Hematopoietic multipotent progenitor cell treated with erythropoietin and hydrocortisone succinate and interleukin-3 and kit ligand, for 6 days (in vitro differentiated cells): Measurements from ENCODE around the gene ZGRF1.
"Not testable (repeated sequence)": the region's sequence is repeated elsewhere in the genome, so short reads cannot be mapped to it uniquely, and the experiment has no call there.

Source experiments
- DNase-seq: peaks from one replicate; pipeline ENCODE4 v3.0.0-alpha.2; 2015

The ZGRF1 gene

DNA sequence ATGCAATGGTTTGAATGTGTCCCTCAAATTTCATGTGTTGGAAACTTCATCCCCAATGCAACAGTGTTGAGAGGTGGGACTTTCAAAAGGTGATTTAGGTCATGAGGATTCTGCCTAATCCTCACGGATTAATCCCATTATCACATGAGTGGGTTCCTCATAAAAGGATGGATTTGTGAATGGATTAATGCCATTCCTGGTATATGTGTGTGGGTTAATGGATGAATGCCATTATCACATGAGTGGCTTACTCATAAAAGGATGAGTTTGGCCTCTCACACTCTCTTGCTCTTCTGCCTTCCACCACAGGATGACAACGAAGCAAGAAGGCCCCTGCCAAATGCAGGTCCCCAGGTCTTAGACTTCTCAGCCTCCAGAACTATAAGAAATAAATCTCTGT is 90.2 kb downstream of the ZGRF1 start:
- no peak for DNase-seq

DNA sequence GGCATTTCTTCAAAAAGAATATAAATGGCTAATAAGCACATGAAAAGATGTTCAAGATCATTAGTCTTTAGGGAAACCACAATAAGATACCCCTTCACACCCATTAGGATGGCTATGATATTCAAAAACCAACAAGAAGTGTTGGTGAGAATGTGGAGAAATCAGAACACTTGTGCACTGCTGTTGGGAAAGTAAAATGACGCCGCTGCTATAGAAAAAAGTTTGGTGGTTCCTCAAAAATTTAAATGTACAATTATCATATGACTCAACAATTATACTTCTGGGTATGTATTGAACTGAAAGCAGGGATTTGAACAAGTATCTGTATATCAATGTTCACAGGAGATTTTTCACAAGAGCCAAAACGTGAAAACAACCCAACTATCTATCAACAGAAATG is 91.4 kb downstream of the ZGRF1 start:
- no peak for DNase-seq

- DNase-seq = no peak
Measured at GRCh38 chr4:112540695-112541094, 96.0 kb downstream of the ZGRF1 start.

- no peak for DNase-seq
Measured at GRCh38 chr4:112536123-112536522, 100.6 kb downstream of the ZGRF1 start.

- DNase-seq = no peak
Measured at GRCh38 chr4:112532267-112532666, 104.4 kb downstream of the ZGRF1 start.

DNA sequence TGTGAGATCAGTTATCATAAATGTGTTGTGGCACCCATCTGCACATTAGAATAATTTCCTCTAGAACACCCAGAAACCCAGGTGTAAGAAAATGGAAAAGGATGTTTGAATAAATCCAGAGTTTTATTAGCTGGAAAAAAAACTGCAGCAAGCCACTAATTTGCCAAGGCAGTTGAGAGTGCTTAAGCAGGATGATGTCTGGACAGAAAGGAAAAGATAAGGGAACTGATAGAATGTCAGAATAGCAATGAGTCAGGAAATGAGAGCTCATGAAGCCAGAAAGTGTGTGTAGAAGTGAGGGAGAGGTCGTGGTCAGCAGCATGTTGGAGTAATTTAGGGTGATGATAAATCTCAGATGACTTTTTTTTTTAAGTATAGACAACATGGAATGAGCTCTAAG is 105.6 kb downstream of the ZGRF1 start:
- DNase-seq = no peak

DNA sequence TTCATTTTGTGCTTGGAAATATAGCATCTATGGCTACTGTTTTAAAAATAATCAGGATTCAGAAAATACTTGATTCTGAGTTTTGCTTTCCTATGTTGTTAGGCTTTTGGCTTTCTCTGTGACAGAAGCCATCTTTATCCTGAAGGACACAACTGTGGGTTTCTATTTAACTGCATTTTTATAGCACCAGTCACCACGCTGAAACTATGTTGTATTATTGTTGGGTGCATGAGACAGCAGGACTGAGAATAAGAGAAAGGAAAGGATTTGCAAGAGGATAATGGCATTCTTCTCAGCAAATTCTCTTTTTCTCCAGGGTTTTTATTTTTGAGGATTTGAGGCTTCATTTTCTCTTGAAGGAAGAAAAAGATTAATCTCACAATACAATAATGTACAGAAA is 110.6 kb downstream of the ZGRF1 start:
- no peak for DNase-seq

- DNase-seq = peak; percentile 71
Measured at GRCh38 chr4:112523764-112524505, 112.8 kb downstream of the ZGRF1 start.

GRCh38 chr4:112523008-112523721 is 113.5 kb downstream of the ZGRF1 start:
- peak; percentile 73 for DNase-seq

DNA sequence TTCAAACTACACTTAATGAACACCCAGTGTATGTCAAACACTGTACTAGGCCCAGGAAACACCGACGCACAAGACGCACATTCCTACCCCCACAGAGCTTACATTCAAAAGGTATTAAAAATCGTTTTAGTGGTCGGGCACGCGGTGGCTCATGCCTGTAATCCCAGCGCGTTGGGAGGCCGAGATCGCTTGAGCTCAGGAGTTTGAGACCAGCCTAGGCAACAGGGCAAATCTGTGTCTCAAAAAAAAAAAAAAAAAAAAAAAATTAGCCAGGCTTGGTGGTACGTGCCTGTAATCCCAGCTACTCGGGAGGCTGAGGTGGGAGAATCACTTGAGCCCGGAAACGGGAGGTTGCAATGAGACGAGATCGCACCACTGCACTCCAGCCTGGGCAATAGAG is 114.3 kb downstream of the ZGRF1 start:
- DNase-seq = not testable (repeated sequence)

DNA sequence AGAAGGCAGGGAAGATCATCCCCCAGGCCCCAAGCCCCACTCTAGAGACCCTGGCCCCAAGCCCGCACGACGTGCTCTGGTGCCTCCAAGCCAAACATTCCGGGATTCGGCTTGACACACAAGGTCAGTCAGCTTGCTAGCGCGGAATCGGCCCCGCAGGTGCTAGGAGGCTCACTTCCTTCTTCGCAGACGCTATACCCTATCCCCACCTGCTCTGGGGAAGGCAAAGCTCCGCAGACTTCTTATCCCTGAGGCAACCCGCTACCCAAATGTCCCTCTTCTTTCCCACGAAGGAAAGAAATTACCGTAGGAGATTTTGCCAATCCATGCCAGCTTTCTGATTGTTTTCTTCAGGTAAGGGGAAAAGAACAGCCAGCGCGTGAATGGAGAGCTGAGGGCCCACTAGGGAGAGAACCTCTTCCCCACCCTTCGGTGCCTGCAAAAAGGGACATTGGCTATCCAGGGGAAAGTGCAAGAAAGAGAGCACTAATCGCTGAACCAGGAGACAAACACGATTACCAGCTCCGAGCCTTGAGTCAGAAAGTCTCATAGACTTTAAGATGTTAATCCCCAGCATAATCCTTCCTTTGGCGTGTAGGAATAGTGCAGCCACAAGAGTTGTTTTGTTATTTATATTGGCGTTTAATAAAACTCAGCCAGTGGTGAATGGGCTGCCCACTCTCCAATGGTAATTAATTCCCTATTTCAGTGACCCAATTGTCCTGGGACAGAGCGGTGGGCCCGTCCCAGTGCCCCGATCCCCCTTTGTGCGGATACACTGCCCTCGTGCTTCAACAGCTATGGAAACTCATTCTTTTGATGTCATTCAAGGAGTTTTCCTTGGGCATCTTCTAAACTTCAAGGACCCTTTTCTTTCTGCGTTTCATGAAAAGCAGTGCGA is 115.3 kb downstream of the ZGRF1 start:
- DNase-seq = no peak

GRCh38 chr4:112520598-112521122 is 116.0 kb downstream of the ZGRF1 start:
- no peak for DNase-seq

GRCh38 chr4:112519689-112520597 is 116.8 kb downstream of the ZGRF1 start:
- DNase-seq = no peak

- no peak for DNase-seq
Measured at GRCh38 chr4:112518675-112519074, 118.0 kb downstream of the ZGRF1 start.

DNA sequence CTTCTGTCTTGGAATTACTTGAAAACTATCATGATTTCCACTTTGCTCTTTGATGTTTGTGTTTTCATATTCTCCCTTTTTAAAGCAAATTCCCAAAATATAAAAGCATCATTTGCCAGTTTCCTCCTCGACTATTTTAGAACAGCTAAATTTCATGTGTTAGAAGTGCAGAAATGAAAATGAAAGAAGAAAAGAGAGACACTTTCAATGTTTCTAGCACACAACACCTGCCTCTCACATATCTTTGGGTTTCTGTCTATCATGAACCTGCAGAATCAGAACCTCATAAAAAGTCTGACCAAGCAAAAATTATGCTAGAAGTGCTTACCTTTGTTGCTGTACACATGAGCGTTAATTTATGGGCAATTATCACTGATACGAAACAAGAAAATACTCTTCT is 118.8 kb downstream of the ZGRF1 start:
- no peak for DNase-seq

DNA sequence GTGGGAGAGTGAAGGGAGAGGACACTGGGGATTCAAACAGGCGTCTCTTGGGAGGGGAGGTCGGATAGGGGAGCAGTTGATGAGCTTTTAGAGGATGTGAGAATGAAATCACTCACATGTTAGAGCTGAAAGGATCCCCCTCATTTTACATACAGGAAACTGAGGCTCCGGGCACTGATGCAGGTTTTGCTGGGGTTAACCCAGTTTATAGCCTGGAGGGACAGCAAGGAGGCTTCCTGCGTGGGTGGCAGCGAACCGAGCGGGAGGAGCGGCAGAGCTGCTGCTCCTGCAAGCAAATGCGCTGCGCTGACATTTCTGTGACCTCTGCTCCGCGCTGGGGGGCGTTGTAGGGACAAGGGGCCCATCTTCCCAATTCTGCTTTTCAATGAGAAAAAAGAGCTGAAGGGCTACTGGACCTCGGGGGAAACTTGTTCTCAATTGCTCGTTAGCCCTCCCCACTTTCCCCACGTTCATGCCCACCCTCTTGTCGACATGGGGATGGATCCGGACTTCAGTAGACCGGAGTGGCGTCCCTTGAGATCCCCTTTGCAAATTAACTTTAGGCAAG is 119.6 kb downstream of the ZGRF1 start:
- no peak for DNase-seq

- no peak for DNase-seq
Measured at GRCh38 chr4:112516471-112517066, 120.1 kb downstream of the ZGRF1 start.

DNA sequence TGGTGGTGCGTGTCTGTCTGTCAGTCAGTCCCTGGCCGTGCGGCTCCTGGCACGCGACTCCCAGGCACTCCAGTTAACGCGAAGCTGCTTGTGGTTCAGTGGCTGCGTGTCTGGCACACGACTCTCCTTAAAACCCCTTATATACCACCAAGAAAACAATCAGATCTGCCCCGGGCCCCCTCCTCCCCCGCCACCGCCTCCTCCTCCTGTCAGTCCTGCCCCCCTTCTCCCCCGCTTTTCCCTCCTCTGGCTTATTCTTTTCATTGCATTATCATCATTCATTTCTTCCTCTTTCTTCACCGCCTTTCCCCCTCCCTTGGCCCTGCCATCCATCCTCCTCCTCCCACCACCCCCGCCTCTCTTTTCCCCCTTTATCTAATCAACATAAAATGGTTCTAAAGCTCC is 120.6 kb downstream of the ZGRF1 start, which contains the start of gene NEUROG2:
Gene NEUROG2, minus strand, starts transcription at position 115 of the 405 bp plus-strand sequence. CDS start 705 bp downstream, outside the sequence.
- no peak for DNase-seq

DNA sequence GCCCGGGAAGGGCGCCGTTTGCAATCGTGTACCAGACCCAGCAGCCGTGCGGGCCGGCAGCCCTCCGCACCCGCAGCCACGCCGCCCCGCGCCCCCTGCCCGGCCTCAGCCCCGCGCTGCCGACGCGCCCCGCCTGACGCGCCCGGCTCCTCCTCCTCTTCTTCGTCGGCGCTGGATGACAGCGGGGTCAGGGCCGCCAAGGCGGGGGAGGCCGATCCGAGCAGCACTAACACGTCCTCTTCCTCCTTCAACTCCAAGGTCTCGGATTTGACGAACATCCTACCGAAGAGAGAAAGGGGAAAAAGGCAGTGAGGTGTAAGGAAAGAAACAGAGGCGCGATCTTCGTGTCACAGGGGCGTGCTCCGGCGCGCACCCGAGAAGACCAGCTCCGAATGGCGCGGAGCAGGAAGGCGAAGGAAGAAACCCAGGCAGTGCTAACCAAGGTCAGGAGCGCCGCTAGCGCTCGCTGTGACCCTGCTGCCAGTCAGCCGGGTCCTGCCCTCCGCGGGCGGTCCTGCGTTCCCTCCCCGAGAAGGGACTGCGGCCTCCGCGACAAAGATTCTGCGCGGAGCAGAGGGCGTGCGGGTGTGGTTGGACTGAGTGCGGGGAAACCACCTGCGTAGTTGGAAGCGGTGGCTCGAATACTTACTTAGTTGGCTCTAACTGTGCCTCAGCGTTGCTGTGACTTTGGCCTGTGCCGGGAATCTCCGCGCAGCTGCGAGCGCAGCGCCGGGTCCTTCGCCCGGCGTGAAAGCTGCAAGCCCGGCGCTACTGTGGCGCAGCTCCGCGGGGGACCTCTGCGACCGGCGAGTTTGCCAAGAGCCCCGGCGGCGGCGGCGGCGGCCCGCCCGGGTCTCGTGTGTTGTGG is 121.3 kb downstream of the ZGRF1 start:
- DNase-seq = peak; percentile 45

DNA sequence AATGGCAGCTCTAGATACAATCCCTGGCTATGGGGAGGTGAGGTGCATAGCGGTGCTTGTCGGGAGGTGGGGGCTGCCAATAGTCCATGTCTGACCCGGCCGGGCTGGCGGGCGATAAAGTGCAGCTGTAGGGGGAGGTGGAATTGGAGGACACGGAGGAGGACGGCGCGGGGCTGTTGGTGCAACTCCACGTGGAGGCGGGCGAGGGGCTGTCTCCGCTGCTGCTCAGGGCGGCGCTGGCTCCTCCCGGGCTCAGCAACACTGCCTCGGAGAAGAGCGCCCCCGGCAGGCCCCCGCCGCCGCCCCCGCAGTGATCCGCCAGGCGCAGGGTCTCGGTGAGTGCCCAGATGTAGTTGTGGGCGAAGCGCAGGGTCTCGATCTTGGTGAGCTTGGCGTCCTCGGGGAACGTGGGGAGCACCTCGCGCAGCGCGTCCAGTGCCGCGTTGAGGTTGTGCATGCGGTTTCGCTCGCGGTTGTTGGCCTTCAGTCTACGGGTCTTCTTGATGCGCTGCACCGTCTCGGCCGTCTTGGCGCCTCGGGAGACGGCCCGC is 122.0 kb downstream of the ZGRF1 start:
- DNase-seq = no peak
